HepG2 (cell line): ENCODE measurements around the gene FAM43B. TPM values are rescaled to one million over a fixed set of nuclear protein-coding genes. Genes with fewer than 3 reads are reported as not detected.

Experiments used
- ARNT2 ChIP-seq: sonication (generic); formaldehyde crosslinking; IDR thresholded peaks from 2 replicates; pipeline ENCODE4 v1.8.0; 2022; ENCODE audit warnings: mild to moderate bottlenecking, low read depth, missing genetic modification reagents, moderate library complexity
- ARNTL ChIP-seq: sonication (generic); formaldehyde crosslinking; IDR thresholded peaks from 2 replicates; pipeline ENCODE4 v1.4.0; 2020; ENCODE audit warnings: mild to moderate bottlenecking, missing genetic modification reagents
- CENPX ChIP-seq: sonication (generic); formaldehyde crosslinking; IDR thresholded peaks from 2 replicates; pipeline ENCODE4 v1.9.0; 2021; ENCODE audit warnings: mild to moderate bottlenecking, missing genetic modification reagents, moderate library complexity
- HMGA1 ChIP-seq: sonication (generic); formaldehyde crosslinking; conservative IDR thresholded peaks from 2 replicates; pipeline ENCODE4 v1.4.0; 2020; ENCODE audit warnings: missing genetic modification reagents
- ISL2 ChIP-seq: sonication (generic); formaldehyde crosslinking; IDR thresholded peaks from 2 replicates; pipeline ENCODE4 v1.5.0; 2020; ENCODE audit warnings: missing genetic modification reagents
- KAT2B ChIP-seq: fragments of 150-350 bp; IDR thresholded peaks from 2 replicates; pipeline ENCODE4 v1.6.1; 2014; ENCODE audit warnings: low read depth, low read length, borderline replicate concordance
- KMT2B ChIP-seq: IDR thresholded peaks from 2 replicates; pipeline ENCODE4 v1.6.1; 2016; ENCODE audit warnings: missing genetic modification reagents, missing compliant biosample characterization
- LCORL ChIP-seq, 2 experiments: fragments of 450-650 bp in 1 of 2; sonication (generic) in 1 of 2; formaldehyde crosslinking in 1 of 2; IDR thresholded peaks; 2 replicates each; pipeline versions ENCODE4 v1.5.0 to v1.6.1; 2017 to 2020; ENCODE audit warnings: antibody characterized with exemption in 1 of 2, missing genetic modification reagents in 1 of 2
- NFIC ChIP-seq: IDR thresholded peaks from 2 replicates; pipeline ENCODE4 v1.6.1; 2012; ENCODE audit warnings: mild to moderate bottlenecking, low read length, inconsistent platforms
- NFRKB ChIP-seq: fragments of 450-650 bp; IDR thresholded peaks from 2 replicates; pipeline ENCODE4 v1.6.1; 2017
- PPARG ChIP-seq: conservative IDR thresholded peaks from 2 replicates; pipeline ENCODE4 v1.6.1; 2016; ENCODE audit warnings: missing biosample characterization, missing genetic modification reagents
- REPIN1 ChIP-seq: sonication (generic); formaldehyde crosslinking; IDR thresholded peaks from 2 replicates; pipeline ENCODE4 v1.8.0; 2022; ENCODE audit warnings: missing genetic modification reagents, low read depth, mild to moderate bottlenecking, borderline replicate concordance
- RFX5 ChIP-seq: IDR thresholded peaks from 2 replicates; pipeline ENCODE4 v1.6.1; 2011; ENCODE audit warnings: low read depth, low read length, improper control_type of control experiment
- RFXAP ChIP-seq: sonication (generic); formaldehyde crosslinking; IDR thresholded peaks from 2 replicates; pipeline ENCODE4 v1.4.0; 2020; ENCODE audit warnings: missing genetic modification reagents, borderline replicate concordance
- SNAI1 ChIP-seq: sonication (generic); formaldehyde crosslinking; IDR thresholded peaks from 2 replicates; pipeline ENCODE4 v1.5.0; 2020; ENCODE audit warnings: mild to moderate bottlenecking, missing genetic modification reagents, borderline replicate concordance
- U2AF2 ChIP-seq: fragments of 200-400 bp; formaldehyde crosslinking; IDR thresholded peaks from 2 replicates; pipeline ENCODE4 v1.6.1; 2017; ENCODE audit warnings: low read depth, mild to moderate bottlenecking, low read length
- XBP1 ChIP-seq: sonication (generic); formaldehyde crosslinking; IDR thresholded peaks from 2 replicates; pipeline ENCODE4 v1.5.0; 2020; ENCODE audit warnings: missing genetic modification reagents
- ZNF224 ChIP-seq: sonication (generic); formaldehyde crosslinking; IDR thresholded peaks from 2 replicates; pipeline ENCODE4 v1.5.0; 2020; ENCODE audit warnings: mild to moderate bottlenecking, missing genetic modification reagents
- ZNF552 ChIP-seq: sonication (generic); formaldehyde crosslinking; IDR thresholded peaks from 2 replicates; pipeline ENCODE4 v1.9.0; 2022; ENCODE audit warnings: missing genetic modification reagents, mild to moderate bottlenecking, borderline replicate concordance
- ZNF556 ChIP-seq: sonication (generic); formaldehyde crosslinking; IDR thresholded peaks from 2 replicates; pipeline ENCODE4 v1.4.0; 2020; ENCODE audit warnings: mild to moderate bottlenecking, missing genetic modification reagents, borderline replicate concordance
- ZNF629 ChIP-seq: sonication (generic); formaldehyde crosslinking; conservative IDR thresholded peaks from 2 replicates; pipeline ENCODE4 v1.5.0; 2020; ENCODE audit warnings: missing genetic modification reagents
- ZNF773 ChIP-seq: sonication (generic); formaldehyde crosslinking; IDR thresholded peaks from 2 replicates; pipeline ENCODE4 v1.4.0; 2020; ENCODE audit warnings: missing genetic modification reagents, borderline replicate concordance
- polyA plus RNA-seq, 8 experiments: library from polyadenylated mRNA; depleted of rRNA in 3 of 8; stranded (reverse) in 7 of 8; unstranded in 1 of 8; fragments of >200 nt; fragmentation: Illumina TruSeq in 4 of 8; extraction: Trizol in 4 of 8; gene quantifications; 2 replicates each; pipeline versions ENCODE4 v1.2.1 to v1.2.3, GENCODE V29; 2011 to 2016; ENCODE audit warnings: low read depth in 4 of 8, missing spikeins in 1 of 8, mixed read lengths in 1 of 8; ENCODE audit not compliant: insufficient read depth in 1 of 8
- total RNA-seq, 5 experiments: library from RNA; depleted of rRNA; stranded (reverse); fragments of >200 nt; fragmentation: Illumina TruSeq; extraction: Trizol; gene quantifications; 2 replicates each; pipeline ENCODE4 v1.2.3, GENCODE V29; 2016; ENCODE audit warnings: low read depth in 1 of 5
- TF ChIP-seq, protein P1 (sequence below): sonication (generic); formaldehyde crosslinking; IDR thresholded peaks from 2 replicates; pipeline ENCODE4 v1.4.0; 2020; ENCODE audit warnings: mild to moderate bottlenecking, missing genetic modification reagents
- TF ChIP-seq, protein P2 (sequence below): IDR thresholded peaks from 2 replicates; pipeline ENCODE4 v1.6.1; 2018; ENCODE audit warnings: missing genetic modification reagents
- TF ChIP-seq, protein P3 (sequence below): sonication (generic); formaldehyde crosslinking; IDR thresholded peaks from 2 replicates; pipeline ENCODE4 v1.4.0; 2020; ENCODE audit warnings: missing genetic modification reagents
- TF ChIP-seq, protein P4 (sequence below): sonication (generic); formaldehyde crosslinking; IDR thresholded peaks from 2 replicates; pipeline ENCODE4 v1.9.0; 2021; ENCODE audit warnings: missing genetic modification reagents, borderline replicate concordance

The FAM43B gene
- total and polyA plus RNA-seq, 2 of the 13 experiments (the other 11 are each of a cell fraction or from before 2014, with no cell fraction given), result 0.63 to 3.7 TPM

DNA sequence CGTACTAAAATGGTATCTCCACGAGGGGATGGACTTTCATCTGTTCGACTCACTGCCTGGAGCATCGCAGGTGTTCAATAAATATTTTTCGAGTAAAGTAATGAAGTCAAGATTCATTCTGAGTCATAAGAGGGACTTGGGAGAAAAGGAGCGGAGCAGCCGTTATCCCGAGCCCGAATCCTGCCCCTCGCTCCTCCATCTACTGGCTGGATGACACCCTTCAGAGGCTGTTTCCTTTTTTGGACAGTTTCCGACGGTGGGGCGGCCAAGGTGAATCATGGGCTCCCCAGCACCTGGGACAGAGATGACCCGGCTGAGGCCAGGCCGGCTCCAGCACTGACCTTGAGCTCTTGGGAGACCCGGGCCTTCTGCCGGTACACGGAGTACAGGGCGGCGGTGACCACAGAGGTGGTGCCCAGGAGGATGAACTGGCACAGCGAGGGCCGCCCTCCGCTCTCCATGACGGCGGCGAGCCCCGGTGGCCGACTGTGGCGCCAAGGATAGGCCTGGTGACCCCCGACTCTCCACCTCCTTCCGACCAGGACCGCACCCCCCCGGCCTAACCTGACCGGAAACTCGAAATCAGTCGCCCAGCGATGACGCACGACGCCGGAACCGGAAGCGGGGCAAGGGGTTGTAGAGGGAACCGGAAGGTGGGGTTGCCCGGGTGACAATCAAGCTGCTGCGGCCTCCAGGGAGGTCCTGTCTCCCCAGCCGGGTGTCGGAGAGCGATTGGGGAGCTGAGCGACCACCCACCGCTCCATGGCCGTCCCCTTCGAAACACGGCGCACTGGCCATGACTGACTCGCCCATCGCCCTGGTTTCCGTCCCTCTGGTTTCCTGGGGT is 44.6 kb upstream of the FAM43B start, which contains the start of gene MUL1 (continued):
- TF ChIP-seq SNAI1 (CRISPR knock-in tag), result no peak
- no peak; the same call in 1 of the 2 replicates for TF ChIP-seq RFXAP (CRISPR knock-in tag)
- TF ChIP-seq LCORL (IDR thresholded peaks at IDR 0.05), result no peak
- peak; percentile 92 for TF ChIP-seq LCORL (CRISPR knock-in tag; IDR thresholded peaks at IDR 0.05)
- no peak for TF ChIP-seq NFIC
- no peak for TF ChIP-seq ZNF629 (CRISPR knock-in tag)
- peak; percentile 76; the same call in 1 of the 2 replicates for TF ChIP-seq ZNF552 (CRISPR knock-in tag)
- TF ChIP-seq ARNT2 (CRISPR knock-in tag), result no peak; the same call in none of the 2 replicates
- TF ChIP-seq ZNF556 (CRISPR knock-in tag), result peak; percentile 42; the same call in 1 of the 2 replicates
- TF ChIP-seq, protein P1, sequence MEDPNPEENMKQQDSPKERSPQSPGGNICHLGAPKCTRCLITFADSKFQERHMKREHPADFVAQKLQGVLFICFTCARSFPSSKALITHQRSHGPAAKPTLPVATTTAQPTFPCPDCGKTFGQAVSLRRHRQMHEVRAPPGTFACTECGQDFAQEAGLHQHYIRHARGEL (CRISPR knock-in tag), result no peak
- no peak for TF ChIP-seq U2AF2
- no peak for TF ChIP-seq PPARG (CRISPR knock-in tag)
- TF ChIP-seq, protein P2, sequence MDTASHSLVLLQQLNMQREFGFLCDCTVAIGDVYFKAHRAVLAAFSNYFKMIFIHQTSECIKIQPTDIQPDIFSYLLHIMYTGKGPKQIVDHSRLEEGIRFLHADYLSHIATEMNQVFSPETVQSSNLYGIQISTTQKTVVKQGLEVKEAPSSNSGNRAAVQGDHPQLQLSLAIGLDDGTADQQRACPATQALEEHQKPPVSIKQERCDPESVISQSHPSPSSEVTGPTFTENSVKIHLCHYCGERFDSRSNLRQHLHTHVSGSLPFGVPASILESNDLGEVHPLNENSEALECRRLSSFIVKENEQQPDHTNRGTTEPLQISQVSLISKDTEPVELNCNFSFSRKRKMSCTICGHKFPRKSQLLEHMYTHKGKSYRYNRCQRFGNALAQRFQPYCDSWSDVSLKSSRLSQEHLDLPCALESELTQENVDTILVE, result 0 out of 2 replicates have a peak, but pooled peaks have one; percentile 56
- TF ChIP-seq HMGA1, result no peak
- TF ChIP-seq, protein P3, sequence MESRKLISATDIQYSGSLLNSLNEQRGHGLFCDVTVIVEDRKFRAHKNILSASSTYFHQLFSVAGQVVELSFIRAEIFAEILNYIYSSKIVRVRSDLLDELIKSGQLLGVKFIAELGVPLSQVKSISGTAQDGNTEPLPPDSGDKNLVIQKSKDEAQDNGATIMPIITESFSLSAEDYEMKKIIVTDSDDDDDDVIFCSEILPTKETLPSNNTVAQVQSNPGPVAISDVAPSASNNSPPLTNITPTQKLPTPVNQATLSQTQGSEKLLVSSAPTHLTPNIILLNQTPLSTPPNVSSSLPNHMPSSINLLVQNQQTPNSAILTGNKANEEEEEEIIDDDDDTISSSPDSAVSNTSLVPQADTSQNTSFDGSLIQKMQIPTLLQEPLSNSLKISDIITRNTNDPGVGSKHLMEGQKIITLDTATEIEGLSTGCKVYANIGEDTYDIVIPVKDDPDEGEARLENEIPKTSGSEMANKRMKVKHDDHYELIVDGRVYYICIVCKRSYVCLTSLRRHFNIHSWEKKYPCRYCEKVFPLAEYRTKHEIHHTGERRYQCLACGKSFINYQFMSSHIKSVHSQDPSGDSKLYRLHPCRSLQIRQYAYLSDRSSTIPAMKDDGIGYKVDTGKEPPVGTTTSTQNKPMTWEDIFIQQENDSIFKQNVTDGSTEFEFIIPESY (CRISPR knock-in tag), result 0 out of 2 replicates have a peak, but pooled peaks have one; percentile 2
- peak; percentile 85 for TF ChIP-seq KMT2B (CRISPR knock-in tag)
- peak; percentile 76 for TF ChIP-seq REPIN1 (CRISPR knock-in tag)
- no peak for TF ChIP-seq NFRKB
- no peak for TF ChIP-seq RFX5
- TF ChIP-seq ARNTL (CRISPR knock-in tag), result no peak
- TF ChIP-seq ZNF773 (CRISPR knock-in tag), result no peak; the same call in 1 of the 2 replicates
- peak; percentile 30; the same call in 1 of the 2 replicates for TF ChIP-seq ZNF224 (CRISPR knock-in tag)
- TF ChIP-seq XBP1 (CRISPR knock-in tag), result no peak
- TF ChIP-seq CENPX (CRISPR knock-in tag), result no peak
- TF ChIP-seq, protein P4, sequence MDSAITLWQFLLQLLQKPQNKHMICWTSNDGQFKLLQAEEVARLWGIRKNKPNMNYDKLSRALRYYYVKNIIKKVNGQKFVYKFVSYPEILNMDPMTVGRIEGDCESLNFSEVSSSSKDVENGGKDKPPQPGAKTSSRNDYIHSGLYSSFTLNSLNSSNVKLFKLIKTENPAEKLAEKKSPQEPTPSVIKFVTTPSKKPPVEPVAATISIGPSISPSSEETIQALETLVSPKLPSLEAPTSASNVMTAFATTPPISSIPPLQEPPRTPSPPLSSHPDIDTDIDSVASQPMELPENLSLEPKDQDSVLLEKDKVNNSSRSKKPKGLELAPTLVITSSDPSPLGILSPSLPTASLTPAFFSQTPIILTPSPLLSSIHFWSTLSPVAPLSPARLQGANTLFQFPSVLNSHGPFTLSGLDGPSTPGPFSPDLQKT, result peak; percentile 79; the same call in 1 of the 2 replicates
- peak; percentile 50; the same call in 1 of the 2 replicates for TF ChIP-seq ISL2 (CRISPR knock-in tag)
- no peak for TF ChIP-seq KAT2B
